Kidney capillary endothelial cell (primary cell): ENCODE results near the gene GRB10.

ENCODE experiments used
- DNase-seq: peaks from one replicate; pipeline ENCODE4 v3.0.0-alpha.2; 2018; ENCODE audit warnings: low spot score

The GRB10 gene

DNA sequence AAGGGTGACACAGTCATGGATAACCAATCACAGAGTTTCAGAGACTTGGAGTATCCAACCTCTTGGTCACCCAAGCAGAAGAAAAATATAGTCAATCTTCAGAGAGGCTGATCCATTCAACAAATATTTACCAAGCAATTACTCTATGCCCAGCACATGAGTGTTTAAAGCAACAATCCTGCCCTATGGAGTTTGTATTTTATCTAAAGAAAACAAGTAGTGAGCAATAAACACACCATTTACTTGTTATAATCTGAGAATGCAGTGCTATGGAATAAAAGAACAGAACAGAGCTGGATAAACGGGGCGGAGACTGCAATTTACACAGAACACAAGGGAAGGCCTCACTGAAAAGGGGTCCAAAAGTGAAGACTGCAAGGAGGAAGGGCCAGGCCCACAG, 63.8 kb downstream of the GRB10 start:
- DNase-seq = no peak

GRCh38 chr7:50718311-50718710, 64.4 kb downstream of the GRB10 start:
- no peak for DNase-seq

DNA sequence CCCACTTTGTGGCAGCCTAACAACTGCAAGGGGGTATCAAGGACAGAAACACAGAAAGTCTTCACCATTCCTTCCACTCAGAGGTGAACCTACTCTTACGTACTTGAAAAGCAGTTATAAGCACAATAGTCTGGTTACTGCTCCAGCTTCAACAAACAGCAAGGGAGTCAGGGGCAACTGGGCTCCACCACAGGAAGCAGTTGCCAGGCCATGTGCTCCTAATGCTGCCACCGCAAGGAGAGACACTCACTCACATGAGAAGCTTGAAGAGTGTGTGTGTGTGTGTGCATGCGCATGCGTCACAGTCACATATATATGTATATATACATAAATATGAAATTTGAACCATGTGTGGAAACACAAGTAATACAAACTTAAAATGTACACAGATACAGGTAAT, 65.5 kb downstream of the GRB10 start:
- DNase-seq = no peak

DNA sequence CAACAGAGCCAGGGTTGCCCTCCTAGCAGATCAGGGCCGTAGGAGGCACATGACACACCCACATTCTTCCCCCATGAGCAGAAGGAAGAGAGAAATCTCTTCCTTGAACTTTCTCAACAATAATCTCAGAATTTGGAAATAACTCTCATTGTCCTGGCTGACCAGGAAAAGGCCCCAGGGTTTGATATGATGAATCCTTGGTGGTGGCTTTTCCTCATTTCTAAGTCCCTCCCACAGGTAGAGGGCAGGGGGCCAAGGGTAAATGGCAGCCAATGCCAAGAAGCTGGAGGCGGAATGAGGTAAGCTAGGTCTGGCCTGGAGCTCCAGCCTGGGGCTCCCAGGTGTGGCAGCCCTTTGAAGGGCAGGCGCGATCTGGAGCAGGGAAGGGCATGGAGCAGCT, 67.8 kb downstream of the GRB10 start:
- no peak for DNase-seq

- DNase-seq = no peak
Measured at GRCh38 chr7:50713123-50713965, 69.4 kb downstream of the GRB10 start.

- DNase-seq = no peak
Measured at GRCh38 chr7:50712252-50713122, 70.2 kb downstream of the GRB10 start.

DNA sequence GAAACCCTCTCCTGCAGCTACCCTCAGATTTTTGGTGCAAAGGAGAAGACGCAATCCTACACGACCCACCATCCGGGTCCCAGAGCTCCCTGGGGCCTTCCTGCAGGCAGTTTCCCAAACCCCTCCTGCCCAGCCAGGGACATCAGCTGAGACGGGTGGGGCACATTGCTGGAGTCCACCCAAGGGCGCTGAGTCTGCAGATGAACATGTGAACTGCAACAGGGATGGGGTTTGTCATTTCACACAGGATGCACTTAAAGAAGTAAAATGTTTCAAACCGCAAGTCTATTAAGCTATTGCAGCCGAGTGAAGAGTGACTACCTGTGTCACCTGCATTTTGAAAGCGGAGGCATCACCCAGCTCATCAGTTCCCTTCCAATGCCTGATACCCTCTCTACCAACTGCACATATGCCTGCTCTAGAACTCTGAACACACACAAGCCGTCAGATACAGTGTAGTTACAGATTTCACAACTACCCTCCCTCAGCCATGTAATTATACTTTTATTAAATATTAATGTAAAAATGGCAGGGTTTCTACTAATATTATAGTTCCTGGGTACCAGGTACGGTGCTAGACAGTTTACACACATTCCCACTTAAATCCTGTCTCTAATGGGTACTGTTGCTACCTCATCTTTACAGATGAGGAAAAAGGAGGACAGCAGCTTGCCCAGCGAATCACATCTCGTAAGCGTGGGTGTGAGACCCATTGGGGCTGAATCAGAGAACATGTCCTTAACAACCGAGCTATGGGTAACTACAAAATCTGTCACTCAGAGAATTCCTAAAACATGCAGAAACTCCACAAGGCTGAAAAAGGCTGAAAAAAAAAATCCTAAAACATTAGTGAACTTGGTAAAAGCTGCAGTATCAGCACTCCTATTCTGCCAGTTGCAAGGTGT, 71.2 kb downstream of the GRB10 start:
- no peak for DNase-seq

DNA sequence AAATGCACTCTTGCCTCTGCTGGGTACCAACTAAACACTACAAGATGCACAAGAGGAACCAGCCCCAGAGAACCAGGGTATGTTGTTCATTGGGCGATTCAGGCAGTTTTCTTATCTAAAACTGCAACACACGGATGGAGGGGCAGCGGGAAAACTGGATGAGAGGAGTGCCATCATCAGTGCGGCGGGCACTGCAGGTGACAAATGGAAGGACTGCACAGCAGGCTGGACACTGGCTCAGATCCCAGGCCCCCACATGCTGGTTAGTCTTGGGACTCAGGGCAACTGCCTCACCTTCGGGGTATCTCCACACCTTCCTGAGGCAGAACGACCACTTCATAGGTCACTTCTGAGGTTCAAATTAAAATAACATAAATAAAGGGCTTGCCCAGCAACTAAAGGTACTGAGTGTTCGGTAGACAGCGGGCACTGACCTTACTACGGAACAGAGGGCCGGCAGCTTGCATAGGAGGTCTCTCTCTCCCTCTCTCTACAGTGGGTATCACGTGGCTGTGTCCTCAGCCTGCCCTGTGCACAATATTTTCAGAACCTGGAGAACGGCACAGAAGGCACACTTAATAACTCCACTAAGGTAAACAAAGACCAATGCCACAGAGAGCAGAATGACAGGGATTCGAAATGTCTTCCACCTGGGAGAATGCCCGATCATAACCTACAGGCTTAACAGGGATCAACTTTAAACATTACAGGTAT, 72.1 kb downstream of the GRB10 start:
- no peak for DNase-seq

- DNase-seq = no peak
Measured at GRCh38 chr7:50709151-50709550, 73.5 kb downstream of the GRB10 start.

DNA sequence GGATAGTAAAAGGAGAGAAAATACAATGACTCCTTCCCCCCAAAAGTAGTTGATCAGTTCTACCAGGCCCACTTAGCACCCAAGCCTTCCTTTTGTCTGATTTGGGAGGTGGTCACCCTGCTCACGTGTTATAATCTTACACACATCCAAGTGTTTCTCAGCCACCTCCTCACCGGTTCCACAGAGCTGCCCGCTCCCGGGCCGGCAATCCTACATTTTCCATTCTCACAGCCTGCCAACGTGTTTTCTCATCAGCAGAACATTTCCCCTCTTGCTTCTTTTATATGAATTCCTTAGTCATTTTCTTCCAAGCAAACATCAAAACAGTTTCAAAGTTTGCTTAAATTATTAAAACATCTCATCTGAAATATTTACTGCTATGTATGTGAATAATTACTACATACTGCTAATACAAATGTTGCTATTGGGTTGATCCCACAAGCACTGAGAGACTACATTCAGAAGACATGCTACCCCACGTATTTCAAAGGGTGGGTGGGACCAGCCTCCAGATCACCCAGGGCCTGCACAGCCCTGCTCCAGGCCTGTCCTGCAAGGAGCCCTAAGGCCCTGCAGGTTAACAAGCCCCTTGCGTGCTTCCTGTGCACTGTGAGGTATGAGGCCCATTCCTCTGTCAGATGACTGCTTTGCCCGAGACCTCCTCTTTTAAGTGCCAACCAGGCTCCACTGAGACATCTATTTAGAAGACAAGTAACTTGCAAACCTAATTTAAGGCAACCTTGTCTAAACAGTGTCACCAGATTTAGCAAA, 75.3 kb downstream of the GRB10 start:
- DNase-seq = no peak

DNA sequence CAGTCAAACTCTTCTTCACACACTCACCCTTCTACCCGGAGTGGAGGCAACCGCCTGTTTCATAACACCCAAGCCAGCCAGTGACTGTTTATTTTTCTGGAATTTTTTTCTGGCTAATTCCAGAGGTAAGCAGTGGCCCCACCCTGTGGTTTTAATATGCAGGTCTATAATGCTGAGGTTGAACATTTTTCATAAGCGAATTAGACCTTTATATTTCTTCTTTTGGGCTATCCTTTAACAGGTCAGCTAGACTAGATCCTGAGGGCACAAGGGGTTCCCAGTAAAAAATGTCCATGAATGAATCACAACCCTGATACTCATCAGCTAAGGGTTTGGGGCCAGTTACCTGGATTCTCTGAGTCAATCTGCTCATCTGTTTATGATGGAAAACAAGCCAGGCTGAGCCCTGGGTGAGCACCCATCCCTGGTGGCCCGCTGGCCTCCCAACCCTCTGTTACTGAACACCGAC, 76.2 kb downstream of the GRB10 start:
- no peak for DNase-seq

DNA sequence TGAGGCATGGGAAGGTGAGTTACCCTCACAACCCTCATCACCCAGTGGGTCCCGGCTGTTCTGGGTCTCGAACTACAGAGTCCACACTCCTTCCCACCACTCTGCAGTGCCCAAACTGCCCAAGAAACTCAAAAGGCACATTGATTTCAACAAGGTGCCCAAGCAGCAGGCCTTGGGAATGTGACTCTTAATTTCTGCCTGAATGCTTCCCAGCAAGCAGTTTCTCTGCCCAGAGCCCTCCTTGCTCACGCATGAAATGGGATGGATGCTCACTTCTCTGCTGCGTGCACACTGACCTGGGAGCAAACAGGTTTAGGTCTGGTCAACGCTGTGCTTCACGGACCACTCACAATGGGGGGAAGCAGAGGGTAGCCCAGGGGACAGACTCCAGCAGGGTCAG, 77.9 kb downstream of the GRB10 start:
- no peak for DNase-seq

DNA sequence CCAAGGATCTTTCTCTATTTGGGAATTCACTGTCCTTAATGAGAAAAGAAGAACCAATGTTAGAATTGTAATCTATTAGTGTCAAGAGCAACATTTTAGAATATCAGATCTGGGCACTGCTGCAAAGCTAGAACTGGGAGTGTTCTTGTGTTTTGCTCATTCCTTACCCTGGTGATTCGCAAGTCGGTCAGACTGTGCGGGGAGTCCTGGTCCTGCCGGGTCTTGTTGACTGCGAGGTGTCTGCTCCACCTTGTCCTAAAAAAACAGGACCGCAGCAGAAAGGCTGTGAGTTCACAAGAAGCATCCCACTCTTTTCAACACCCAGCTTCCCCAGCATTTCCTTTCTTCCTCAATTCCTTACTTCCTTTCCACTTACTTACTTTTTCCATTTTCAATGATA, 79.0 kb downstream of the GRB10 start:
- no peak for DNase-seq

- DNase-seq = no peak
Measured at GRCh38 chr7:50699143-50699542, 83.6 kb downstream of the GRB10 start.

GRCh38 chr7:50697748-50698147, 84.9 kb downstream of the GRB10 start:
- DNase-seq = no peak

GRCh38 chr7:50696810-50697582, 85.7 kb downstream of the GRB10 start:
- no peak for DNase-seq

DNA sequence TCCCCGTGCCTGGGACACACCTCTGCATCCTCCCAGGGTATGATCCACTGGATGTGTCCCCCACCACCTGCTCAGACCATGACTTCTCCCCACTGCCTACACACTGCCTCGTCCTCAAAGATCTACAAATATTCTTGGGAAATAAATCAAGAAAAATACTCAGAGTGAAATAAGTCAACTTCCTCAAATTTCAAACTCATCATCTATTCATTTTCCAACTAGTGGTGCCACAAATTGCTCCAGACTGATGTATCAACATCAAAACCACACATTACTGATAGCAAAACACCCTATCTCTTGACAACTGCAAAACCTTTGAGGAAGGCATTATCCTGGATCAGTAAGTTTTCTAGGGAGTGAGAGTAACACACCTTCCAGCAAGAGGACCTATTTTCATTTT, 87.7 kb downstream of the GRB10 start:
- no peak for DNase-seq

DNA sequence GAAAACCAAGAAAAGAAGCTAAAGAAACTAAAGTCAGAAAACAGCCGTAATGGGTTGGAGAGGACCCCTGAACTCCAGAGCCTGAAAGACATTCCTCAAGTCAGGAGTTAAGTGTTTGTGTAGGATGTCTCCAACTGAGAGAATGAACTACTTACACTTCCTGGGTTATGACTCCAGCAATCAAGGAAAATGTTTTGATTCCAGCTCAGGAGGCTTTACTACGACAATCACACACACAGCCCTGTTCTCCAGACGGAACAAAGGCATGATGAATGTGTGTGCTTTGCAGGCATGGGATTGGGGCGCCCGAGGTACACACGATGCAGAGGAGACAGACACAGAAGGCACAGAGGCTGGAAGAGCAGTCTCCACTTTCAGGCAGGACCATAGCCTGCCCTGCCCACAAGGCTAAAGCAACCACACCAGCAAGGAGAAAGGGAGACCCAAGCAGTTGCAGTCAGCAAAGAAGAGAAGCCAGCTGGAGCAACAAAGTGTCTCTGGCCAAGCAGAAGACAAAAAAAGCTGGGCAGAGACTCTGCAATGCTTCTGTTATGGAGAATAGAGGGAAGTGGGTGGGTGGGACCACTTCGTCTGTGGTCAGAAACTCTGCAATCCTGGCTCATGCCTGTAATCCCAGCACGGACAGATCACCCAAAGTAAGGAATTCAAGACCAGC, 89.1 kb downstream of the GRB10 start:
- no peak for DNase-seq

DNA sequence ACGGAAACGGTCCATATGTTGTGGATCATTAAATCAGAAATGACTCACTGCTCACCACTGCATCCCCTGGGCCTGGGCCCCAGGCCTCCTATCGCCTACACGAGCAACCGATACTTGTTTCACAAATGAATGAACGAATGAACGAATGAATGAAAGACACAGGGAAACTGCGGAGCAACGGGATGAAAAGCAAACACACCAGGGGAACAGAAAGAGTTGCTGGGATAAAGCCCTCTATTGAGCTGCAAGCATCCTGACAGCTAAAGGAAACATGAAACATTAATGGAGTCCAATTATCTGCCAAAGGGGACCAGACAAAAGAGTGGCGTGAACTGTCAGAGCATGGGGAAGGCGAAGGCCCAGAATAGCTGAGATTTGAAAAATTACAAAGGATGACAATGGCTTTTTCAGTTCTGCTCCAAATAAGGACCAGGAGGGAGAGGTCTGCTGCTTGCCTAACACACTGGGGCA, 92.1 kb downstream of the GRB10 start:
- no peak for DNase-seq
